Urinary bladder (tissue), 4 donors: ENCODE data around the gene CFAP70. TPM values are rescaled to one million over a fixed set of nuclear protein-coding genes. Genes with fewer than 3 reads are reported as not detected.
"Not testable (repeated sequence)": the region's sequence is repeated elsewhere in the genome, so short reads cannot be mapped to it uniquely, and the experiment has no call there.

Experiments
- DNase-seq: peaks from one replicate; pipeline ENCODE4 v3.0.0-alpha.2; 2015; ENCODE audit errors: extremely low spot score
- H3K27ac ChIP-seq: one replicate; pipeline ENCODE4 v1.5.1; 2013; ENCODE audit warnings: low read depth, mild to moderate bottlenecking, moderate library complexity
- H3K36me3 ChIP-seq: one replicate; pipeline ENCODE4 v1.6.1; 2013; ENCODE audit warnings: mild to moderate bottlenecking, moderate library complexity; ENCODE audit not compliant: insufficient read depth
- H3K4me1 ChIP-seq: one replicate; pipeline ENCODE4 v1.6.1; 2013; ENCODE audit warnings: mild to moderate bottlenecking, moderate library complexity; ENCODE audit not compliant: insufficient read depth
- H3K4me3 ChIP-seq: one replicate; pipeline ENCODE4 v1.5.1; 2013; ENCODE audit warnings: low read depth, low read length
- WGBS: extraction: QIAGEN DNeasy Blood & Tissue Kit; methylation state at CpG from one replicate; pipeline ENCODE4 v1.1.7; 2013; 5-methylcytosine and 5-hydroxymethylcytosine counted together
- polyA plus RNA-seq: library from polyadenylated mRNA; stranded (reverse); fragments of 200-250 nt; gene quantifications from one replicate; pipeline ENCODE4 v1.2.3, GENCODE V29; 2013
- total RNA-seq: library from RNA; depleted of rRNA; stranded (reverse); fragments of >200 nt; gene quantifications from one replicate; pipeline ENCODE4 v1.2.3, GENCODE V29; 2014
- donor health status: healthy with polysubstance abuse.
- donor health status: healthy.

Gene CFAP70
- total and polyA plus RNA-seq, 2 donors: 0.56 to 2.2 TPM

DNA sequence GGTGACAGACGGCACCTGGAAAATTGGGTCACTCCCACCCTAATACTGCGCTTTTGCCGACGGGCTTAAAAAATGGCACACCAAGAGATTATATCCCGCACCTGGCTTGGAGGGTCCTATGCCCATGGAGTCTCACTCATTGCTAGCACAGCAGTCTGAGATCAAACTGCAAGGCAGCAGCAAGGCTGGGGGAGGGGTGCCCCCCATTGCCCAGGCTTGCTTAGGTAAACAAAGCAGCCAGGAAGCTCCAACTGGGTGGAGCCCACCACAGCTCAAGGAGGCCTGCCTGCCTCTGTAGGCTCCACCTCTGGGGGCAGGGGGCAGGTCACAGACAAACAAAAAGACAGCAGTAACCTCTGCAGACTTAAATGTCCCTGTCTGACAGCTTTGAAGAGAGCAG is 35.1 kb downstream of the CFAP70 start:
- H3K4me3 ChIP-seq, H3K4me1 ChIP-seq, H3K36me3 ChIP-seq, H3K27ac ChIP-seq, DNase-seq: not testable (repeated sequence)
- 98% methylated on average over 5 of the region's 5 CpGs for WGBS

DNA sequence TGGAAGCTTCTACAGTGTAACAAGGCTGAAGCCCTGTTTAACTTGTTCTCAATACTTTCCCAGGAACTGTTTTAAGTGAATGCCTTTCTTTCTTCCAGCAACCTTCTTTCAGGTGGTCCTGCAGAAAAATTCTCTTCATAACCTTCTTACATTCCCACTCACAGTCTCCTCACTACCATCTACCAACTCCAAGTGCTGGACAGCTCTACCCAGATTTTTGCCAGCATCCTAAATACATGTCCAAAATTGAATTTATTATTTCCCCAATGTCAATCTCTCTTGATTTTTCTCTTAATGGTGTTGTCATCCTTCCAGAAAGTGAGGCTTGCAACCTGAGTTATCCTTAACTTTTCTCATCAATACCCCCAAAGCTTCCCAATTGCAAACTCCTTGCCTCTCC is 48.2 kb downstream of the CFAP70 start:
- Histone ChIP-seq H3K4me1 (no peaks in the 10 kb centered on the region), H3K4me3 (no peak overlapping the region), H3K36me3 (no peaks in the 10 kb centered on the region), H3K27ac (no peak overlapping the region)
- DNase-seq: no peak

DNA sequence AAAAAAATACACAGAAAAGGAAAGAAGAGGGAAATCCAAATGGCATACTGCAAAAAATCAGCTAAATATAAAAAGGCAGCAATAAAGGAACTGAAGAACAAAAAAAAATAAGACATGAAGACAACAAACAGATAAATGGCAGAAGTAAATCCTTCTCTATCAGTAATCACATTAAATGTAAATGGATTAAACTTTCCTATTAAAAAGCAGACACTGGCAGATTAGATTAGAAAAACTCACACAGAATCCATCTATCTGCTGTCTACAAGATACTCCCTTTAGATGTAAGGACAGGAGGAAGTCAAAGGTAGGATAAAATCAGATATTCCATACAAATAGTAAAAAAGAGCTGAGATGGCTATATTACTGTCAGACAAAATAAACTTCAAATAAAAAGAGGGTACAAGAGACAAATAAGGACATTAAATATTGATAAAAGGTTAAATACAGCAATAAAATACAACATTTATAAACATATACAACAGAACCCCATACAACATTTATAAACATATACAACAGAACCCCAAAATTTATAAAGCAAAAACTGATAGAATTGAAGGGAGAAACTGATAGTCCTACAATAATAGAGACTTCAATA is 51.4 kb downstream of the CFAP70 start:
- Histone ChIP-seq H3K4me3 (no peak overlapping the region), H3K27ac (no peak overlapping the region), H3K36me3 (no peaks in the 10 kb centered on the region), H3K4me1 (no peaks in the 10 kb centered on the region)
- DNase-seq: no peak

DNA sequence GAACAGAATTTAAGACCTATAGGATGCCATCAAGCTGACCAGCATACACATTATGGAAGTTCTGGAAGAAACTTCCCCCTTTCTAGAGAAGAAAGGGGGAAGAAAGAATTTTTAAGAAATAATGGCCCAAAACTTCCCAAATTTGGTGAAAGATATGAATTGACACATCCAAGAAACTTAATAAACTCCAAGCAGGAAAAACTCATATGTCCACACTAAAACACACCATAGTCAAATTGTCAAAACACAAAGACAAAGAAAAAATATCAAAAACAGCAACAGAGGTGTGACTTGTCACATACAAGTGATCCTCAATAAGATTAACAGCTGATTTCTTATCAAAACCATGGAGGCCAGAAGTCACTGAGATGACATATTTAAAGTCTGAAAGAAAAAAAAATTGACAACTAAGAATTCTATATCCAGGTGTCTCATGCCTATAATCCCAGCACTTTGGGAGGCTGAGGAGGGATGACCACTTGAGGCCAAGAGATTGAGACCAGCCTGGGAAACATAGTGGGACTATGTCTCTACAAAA is 52.4 kb downstream of the CFAP70 start:
- no peak for DNase-seq
- no peak overlapping the region for H3K27ac ChIP-seq
- H3K4me1 ChIP-seq: no peaks in the 10 kb centered on the region
- H3K4me3 ChIP-seq: no peak overlapping the region
- H3K36me3 ChIP-seq: no peaks in the 10 kb centered on the region

DNA sequence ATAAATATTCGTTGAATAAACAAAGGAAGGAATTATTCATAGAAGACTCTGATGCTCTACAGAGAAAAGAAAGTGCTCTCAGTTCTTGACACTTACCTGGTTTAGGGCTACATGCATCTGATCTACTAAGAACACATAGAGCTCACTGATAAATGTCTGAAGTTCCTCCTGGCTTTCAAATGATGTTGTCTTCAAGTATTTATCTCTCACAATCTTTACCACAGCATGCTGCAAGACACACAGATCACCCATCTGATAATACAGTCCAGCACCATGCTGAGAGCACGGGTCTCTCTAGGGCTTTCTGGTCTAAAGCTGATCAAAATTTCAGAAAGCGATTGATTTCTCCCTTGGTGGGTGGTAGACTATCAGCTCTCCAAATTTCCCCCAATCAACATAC is 61.7 kb downstream of the CFAP70 start:
- no peak overlapping the region for H3K4me3 ChIP-seq
- no peak for DNase-seq
- no peaks in the 10 kb centered on the region for H3K36me3 ChIP-seq
- 71% methylated on average over 3 of the region's 3 CpGs for WGBS
- H3K27ac ChIP-seq: no peak overlapping the region
- H3K4me1 ChIP-seq: no peaks in the 10 kb centered on the region

DNA sequence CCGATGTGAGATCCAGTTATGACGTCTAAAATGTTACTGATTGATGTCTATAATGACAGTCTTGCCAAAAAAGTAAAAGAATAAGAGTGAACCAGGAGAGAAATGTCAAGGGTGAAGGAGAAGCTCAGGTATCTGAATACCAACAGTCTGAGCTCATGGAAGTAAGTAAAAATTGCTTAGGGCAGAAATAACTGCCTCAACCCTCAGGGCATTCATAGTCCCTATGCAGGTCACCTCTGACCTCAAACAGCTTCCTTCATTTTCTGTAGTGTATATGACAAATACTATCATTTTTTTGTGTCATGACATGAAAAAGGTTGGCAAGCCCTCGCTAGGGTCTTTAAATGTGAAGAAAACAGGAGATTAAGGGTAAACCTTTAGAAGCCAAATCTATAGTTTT is 65.2 kb downstream of the CFAP70 start:
- H3K4me3 ChIP-seq: no peak overlapping the region
- H3K36me3 ChIP-seq: no peaks in the 10 kb centered on the region
- H3K4me1 ChIP-seq: no peaks in the 10 kb centered on the region
- no peak overlapping the region for H3K27ac ChIP-seq
- WGBS: 79% methylated on average over 3 of the region's 3 CpGs
- no peak for DNase-seq

DNA sequence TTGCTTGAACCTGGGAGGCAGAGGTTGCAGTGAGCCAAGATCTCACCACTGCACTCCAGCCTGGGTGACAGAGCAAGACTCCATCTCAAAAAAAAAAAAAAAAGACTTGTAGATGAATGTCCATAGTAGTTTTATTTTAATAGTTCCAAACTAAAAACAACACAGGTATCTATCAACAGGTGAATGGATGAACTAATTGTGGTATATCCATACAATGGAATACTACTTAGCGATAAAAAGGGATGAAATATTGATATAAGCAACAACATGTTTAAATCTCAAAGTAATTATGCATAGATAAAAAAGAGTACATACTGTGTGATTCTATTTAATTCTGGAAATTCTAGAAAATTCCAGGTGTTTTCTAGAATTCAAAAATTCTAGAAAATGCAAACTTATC is 68.7 kb downstream of the CFAP70 start:
- WGBS: 98% methylated on average over 1 of the region's 1 CpG
- DNase-seq: no peak
- no peak overlapping the region for H3K27ac ChIP-seq
- H3K36me3 ChIP-seq: no peaks in the 10 kb centered on the region
- no peaks in the 10 kb centered on the region for H3K4me1 ChIP-seq
- no peak overlapping the region for H3K4me3 ChIP-seq

DNA sequence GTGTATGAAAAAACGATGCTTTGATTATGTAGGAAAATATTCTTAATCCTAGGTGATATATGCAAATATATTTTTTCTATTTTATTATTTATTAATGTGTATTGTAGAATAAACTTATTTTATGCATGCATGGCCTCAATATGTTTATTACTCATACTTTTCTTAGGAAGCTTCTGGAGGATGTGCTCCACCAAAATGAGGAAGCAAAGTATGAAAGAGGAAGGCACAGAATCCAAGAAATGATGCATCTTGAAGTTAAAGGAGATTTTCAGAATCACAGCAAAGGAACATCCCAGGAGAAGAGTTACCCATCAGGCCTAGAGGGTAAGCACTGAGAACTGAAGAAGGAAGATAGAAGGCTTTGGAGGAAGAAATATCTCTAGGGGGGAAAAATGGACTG is 71.2 kb downstream of the CFAP70 start:
- H3K4me1 ChIP-seq: no peaks in the 10 kb centered on the region
- no peak overlapping the region for H3K4me3 ChIP-seq
- DNase-seq: no peak
- H3K36me3 ChIP-seq: no peaks in the 10 kb centered on the region
- no peak overlapping the region for H3K27ac ChIP-seq
- 77% methylated on average over 1 of the region's 1 CpG for WGBS

DNA sequence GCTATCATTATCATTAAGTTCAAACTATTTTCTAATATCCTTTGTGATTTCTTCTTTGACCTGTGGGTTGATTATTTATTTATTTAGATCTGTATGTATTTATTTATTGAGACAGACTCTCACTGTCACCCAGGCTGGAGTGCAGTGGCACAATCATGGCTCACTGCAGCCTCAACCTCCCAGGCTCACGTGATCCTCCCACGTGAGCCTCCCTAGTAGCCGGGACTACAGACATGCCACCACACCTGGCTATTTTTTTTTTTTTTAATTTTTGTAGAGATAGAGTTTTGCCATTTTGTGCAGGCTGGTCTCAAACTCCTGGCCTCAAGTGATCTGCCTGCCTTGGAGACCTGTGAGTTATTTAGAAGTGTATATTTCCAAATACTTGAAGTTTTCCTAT is 77.6 kb downstream of the CFAP70 start:
- no peaks in the 10 kb centered on the region for H3K36me3 ChIP-seq
- no peak overlapping the region for H3K4me3 ChIP-seq
- DNase-seq: no peak
- no peaks in the 10 kb centered on the region for H3K4me1 ChIP-seq
- WGBS: 88% methylated on average over 3 of the region's 3 CpGs
- H3K27ac ChIP-seq: no peak overlapping the region

DNA sequence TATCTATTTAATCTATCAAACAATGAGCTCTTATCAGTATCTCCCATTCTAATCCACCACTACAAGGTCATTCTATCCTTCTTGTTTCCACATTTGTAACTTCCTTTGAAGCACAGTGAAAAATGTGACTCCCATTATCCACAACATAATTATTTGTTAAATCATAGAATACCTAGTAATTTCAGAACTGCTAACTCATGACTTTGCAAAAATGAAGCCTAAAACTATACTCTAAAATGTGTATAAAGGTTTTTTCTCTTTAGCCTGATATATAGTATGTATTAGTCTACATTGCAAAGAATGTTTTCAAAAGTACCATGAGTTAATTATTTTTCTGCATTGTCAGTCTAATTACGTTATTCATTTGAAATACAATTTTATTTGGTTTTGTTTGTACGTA is 94.2 kb downstream of the CFAP70 start:
- Histone ChIP-seq H3K27ac (no peak overlapping the region), H3K4me1 (no peaks in the 10 kb centered on the region), H3K4me3 (no peak overlapping the region), H3K36me3 (peaks cover 2% of the 10 kb centered on the region)
- no peak for DNase-seq
- WGBS: 91% methylated on average over 2 of the region's 2 CpGs

DNA sequence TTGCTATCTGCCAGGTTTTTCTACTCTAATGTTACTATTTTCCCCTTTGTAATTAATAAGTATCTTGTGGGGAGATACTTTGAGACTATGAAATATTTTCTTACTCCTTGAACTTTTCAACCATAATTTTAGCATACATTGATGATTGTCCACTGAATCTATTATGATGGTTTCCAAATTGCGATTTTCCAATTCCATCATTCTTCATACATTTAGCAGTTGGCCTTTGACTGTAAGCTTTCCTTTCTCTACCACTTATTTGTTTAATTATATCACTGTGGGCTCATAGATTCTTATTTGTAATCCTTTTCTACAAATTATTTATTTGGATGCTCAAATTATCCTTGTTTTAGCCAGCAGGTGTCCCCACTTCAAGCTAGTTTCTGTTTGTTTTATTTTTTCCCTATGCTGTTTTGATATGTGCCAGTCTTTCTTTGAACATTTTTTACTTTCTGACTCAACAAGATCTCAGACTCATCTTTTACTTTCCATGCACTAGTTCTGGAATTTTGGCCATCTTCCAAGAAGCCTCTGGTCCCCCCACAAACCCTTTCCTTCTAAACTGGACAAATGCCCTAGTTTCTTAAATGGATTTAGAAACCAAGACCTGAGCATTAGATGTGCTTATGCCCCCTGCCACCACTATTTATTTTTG is 94.8 kb downstream of the CFAP70 start:
- Histone ChIP-seq H3K4me1 (no peaks in the 10 kb centered on the region), H3K4me3 (no peak overlapping the region), H3K27ac (no peak overlapping the region), H3K36me3 (peaks cover 2% of the 10 kb centered on the region)
- 61% methylated on average over 1 of the region's 1 CpG for WGBS
- no peak for DNase-seq

DNA sequence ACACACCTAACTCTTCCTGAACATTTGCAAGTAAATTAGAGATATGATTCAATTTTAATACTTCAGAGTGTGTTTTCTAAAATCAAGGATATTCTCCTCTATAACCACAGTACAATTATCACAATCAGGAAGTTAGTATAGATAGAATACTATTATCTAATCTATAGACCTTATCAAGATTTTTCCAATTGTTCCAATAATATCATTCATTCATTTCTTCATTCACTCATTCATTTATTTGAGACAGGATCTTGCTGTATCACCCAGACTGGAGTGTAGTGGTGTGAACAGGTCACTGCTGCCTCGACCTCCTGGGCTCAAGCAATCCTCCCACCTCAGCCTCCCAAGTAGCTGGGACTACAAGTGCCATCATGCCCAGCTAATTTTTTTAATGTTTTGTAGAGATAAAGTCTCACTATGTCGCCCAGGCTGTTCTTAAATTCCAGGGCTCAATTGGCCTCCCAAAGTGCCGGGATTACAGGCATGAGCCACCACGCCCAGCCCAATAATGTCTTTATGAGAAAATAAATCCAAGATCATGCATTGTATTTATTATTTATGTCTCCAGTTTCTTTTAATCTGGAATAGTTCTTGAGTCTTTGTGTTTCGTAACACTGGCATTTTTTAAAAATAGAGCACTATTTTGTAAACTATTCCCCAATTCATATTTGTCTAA is 95.6 kb downstream of the CFAP70 start:
- Histone ChIP-seq H3K4me1 (no peaks in the 10 kb centered on the region), H3K4me3 (no peak overlapping the region), H3K27ac (no peak overlapping the region), H3K36me3 (peaks cover 2% of the 10 kb centered on the region)
- 57% methylated on average over 5 of the region's 5 CpGs for WGBS
- DNase-seq: no peak

DNA sequence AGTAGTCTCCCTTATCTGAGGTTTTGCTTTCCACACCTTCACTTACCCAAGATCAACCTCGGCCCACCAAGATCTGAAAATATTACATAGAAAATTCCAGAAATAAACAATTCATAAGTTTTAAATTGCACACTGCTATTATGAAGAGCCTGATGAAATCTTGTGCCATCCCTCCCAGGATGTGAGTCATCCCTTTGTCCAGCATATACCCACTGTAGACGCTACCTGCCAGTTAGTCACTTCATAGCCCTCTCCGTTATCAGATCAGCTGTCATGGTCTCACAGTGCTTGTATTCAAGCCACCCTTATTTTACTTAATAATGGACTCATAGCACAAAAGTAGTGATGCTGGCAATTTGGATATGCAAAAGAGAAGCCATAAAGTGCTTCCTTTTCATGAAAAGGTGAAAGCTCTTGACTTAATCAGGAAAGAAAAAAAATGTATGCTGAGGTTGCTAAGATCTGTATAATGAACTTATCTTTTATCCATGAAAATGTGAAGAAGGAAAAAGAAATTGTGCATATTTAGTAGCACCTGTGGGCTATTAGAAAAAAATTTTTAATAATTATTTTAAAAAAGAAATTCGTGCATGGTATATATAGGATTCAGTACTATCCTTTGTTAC is 96.4 kb downstream of the CFAP70 start:
- WGBS: 66% methylated on average over 4 of the region's 4 CpGs
- H3K36me3 ChIP-seq: peaks cover 2% of the 10 kb centered on the region
- H3K4me1 ChIP-seq: no peaks in the 10 kb centered on the region
- H3K27ac ChIP-seq: no peak overlapping the region
- no peak for DNase-seq
- no peak overlapping the region for H3K4me3 ChIP-seq
